Subcutaneous adipose tissue (tissue), 4 donors: ENCODE measurements around the gene NOL12. TPM values are rescaled to one million over a fixed set of nuclear protein-coding genes. Genes with fewer than 3 reads are reported as not detected.

ENCODE experiments used
- CTCF ChIP-seq: fragments of 450-650 bp; IDR thresholded peaks from one replicate; pipeline ENCODE4 v1.5.1; 2016; ENCODE audit warnings: low read depth, mild to moderate bottlenecking, control low read depth, antibody characterized with exemption, moderate library complexity
- total RNA-seq, 4 donors: library from RNA; depleted of rRNA; stranded (reverse); fragments of >200 nt; gene quantifications; one replicate each; pipeline ENCODE4 v1.1.0, GENCODE V29; 2016

Gene NOL12
- total RNA-seq, 4 donors from 2014 or later, result 18.7 to 35.8 (median 21.4) TPM

GRCh38 chr22:37657590-37658132 is 28.5 kb upstream of the NOL12 start:
- no peak for TF ChIP-seq CTCF

DNA sequence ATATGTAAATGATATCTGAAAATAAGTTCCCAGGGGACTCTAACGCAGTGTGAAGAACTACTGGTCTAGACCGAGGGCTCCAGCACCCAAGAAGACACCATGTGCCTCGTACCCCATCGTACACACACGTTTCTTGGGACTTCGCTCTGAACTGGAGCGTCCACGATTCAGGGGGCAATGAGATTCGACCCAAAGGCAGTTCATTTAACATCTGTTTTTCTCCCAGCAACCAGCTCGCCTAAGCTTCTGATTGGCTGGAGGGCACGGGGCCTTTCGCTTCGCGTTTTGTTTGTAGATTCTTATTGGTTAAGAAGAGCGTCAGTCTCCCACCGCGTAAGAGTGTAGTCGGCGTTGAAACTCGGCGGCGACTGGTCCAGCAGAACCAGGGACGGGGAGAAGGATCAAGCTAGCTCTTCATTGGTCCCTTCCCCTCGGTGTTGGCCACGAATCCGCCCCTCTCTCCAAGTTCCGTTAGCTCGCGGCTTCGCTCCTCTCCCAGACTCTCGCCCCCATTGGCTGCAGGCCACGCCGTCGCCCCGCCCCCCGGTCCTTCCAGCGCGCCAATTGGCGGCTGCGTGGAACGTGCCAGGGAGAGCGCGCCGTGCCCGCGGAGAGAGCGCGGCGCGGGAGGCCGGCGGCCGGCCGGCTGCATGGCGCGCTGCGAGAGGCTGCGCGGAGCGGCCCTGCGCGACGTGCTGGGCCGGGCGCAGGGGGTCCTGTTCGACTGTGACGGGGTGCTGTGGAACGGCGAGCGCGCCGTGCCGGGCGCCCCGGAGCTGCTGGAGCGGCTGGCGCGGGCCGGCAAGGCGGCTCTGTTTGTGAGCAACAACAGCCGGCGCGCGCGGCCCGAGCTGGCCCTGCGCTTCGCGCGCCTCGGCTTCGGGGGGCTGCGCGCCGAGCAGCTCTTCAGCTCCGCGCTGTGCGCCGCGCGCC is 27.7 kb upstream of the NOL12 start, which contains the start of gene PDXP:
TSS of gene PDXP (plus strand) at position 591 of the 933 bp plus-strand sequence. CDS start at position 651, 60 bp downstream.
- no peak for TF ChIP-seq CTCF

GRCh38 chr22:37659066-37659896 is 26.9 kb upstream of the NOL12 start:
- no peak for TF ChIP-seq CTCF

DNA sequence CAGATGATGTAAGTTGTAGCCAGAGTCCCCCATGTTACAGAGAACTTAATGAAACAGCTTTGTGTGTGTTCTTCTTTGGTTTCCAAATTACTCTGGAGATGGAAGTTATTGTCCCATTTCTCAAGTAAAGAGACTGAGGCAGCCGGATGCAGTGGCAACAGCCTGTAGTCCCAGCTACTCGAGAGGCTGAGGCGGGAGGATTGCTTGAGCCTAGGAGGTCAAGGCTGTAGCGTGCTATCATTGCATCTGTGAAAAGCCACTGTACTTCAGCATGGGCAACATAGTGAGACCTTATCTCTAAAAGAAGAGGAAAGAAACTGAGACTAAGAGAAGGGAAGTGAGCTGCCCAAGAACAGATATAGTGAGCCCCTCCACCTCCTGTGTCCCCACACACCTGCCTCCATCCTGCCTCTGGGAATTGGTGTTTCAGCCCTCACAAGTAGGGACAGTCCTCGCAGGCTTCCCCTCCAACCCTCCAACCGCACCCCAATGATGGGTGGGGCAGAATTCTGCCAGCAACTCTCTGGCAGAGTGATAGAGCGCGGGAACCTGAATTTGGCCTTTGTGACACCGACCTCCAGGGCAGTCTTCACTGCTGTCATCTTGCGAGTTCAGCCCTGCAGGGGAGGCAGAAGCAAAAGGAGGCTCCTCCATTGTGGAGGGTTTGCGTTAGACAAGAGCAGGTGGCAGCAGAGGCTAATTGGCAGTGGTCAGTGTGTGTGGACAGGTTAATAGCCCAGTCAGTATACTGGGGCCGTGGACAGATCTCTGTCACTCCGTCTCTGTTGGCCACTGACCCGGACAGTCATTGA is 26.0 kb upstream of the NOL12 start:
- TF ChIP-seq CTCF, result no peak

GRCh38 chr22:37660709-37661045 is 25.5 kb upstream of the NOL12 start:
- TF ChIP-seq CTCF, result no peak

DNA sequence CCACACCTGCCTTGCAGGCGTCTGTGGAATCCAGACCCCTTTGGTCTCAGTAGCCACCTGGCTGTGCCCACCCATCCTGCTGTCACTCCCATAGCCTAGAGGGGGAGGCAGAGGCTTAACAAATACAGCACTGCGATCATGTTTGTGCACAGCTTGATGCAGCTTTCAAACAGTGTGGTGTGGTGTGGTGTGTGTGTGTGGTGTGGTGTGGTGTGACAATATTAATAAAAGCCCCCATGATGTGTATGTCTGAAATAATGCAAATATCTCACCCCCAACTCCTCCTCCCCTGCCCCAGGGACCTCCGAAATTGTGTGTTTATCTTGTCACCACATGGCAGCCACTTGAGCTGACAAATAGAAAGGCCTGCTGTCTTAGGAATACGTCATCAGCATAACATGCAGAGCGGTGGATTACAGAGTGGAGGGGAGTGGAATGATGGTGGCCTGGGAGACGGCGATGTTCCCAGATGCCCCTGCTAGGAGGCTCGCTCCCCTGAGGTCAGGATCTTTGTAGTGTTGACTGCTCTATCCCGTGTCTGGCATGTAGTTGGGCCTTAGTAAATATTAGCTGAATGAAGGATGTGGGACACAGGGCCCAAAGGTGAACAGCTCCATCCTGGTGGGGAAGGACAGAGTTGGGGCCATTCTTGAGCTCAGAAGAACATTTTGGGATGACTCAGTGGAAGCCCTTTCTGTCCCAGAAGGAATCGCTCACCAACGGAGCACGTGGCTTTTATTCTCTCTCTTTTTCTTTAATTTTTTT is 24.8 kb upstream of the NOL12 start:
- TF ChIP-seq CTCF, result no peak
